ENCODE measurements around the gene NDEL1.

NDEL1 gene

GRCh38 chr17:8418471-8418870, 17.2 kb upstream of the NDEL1 start:
- DNase-seq = no peak

DNA sequence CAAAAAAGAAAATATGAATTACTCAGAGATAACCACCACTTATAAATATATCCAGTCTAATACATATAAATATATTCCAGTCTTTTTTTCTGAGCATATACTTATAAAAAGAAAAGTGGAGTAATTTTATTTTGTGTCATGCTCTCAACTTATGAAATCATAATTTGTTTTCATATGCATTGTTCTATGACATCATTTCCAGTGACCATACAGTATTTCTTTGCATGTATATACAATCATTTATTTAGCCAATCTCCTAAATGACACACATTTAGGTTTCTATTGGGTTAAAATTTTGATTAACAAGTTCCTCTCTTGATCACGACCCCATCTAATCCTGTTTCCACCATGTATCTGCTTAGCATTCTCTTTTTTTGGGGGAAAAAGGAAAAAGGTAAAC, 16.4 kb upstream of the NDEL1 start:
- DNase-seq = no peak

- no peak for DNase-seq
Observed at GRCh38 chr17:8420041-8420934, 15.4 kb upstream of the NDEL1 start.

DNA sequence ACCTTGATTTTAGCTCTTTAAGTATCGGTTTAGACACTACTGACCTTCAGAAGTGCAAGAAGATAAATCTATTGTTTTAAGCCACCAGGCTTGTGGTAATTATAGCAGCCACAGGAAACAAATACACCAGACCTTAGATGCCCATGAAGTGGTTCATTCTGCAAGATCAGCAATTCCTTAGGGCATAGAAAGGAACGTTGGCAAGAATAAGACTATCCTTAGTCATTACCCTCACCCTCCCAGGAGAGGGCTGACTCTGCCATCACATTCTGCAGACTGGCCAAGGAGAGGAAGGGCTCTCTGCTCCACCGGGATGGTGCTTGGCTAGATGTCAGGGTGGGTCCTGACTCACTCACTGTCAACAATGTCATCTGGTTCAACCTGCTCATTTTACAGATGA, 14.1 kb upstream of the NDEL1 start:
- DNase-seq = no peak

GRCh38 chr17:8426094-8426720, 9.5 kb upstream of the NDEL1 start:
- no peak for DNase-seq

DNA sequence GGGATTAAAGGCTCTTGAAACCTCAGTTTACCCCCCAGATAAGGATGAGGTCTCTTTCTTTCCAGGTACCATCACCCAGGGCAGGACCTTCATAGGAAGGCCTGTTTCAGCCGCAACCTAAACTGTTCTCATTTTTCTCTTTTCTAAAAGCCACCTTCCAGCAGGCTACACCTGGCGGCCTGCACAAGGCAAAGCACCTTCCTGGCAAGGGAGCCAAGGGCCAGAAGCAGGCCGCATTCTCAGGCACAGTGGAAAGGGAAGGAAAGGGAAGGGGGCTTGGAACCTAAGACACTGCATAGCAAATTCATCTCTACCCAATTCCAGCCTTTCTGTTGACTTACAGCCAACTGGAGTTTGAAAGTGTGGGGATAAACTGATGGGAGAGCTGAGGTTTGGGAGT, 8.9 kb upstream of the NDEL1 start:
- no peak for DNase-seq

DNA sequence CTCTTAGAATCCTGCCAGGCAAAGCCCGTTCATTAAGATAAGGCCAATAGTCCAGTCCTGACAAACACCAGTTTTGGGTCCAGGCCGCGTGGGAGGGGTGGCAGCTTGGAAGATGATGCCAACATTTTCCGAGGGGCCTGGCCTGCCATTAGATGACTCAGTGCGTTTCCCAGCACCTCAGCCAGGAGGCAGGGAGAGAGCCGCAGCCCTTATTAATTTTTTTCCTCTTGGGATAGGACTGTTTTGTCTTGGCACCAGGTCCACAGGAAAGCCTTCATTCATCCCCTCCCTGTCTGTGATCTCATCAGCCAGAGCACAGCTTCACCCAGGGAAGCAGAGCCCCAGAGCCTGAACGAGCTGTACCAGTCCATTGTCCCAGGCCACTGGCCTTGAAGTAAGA, 4.7 kb upstream of the NDEL1 start:
- DNase-seq = no peak

DNA sequence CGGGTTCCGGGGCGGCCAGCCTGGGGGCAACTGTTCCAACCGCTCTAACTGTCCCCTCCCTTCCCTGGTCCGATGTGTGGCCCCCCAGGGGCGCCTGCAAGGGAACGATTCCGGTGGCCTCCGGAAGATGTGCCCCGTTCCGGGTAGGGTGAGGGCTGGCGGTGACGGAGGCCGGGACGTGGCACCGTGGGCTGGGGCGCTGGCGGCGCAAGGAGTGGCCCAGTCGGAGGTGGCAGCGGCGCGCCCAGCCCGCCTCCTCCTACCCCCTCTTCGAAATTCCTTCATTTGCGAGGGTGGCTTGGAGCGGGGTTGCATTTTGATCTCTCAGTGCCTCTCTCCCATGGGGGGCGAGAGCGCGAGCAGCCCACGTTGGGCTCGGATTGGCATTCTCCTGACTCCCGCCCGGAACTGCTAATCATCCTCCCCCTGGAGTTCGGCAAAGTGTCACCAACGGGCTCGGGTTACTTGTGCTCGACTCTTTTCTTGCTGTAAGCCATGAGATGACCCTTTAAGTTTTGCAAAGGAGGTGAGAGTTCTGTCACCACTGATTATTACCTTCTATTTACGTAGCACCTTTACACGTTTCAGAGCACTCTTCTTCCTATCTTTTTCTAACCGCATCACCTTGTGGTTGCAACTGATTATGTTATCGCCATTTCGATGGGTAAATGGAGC, 622 bp downstream of the NDEL1 start:
- DNase-seq = peak; percentile 50 to 58

- no peak for DNase-seq
Observed at GRCh38 chr17:8436844-8437171, 1.1 kb downstream of the NDEL1 start.

- no peak for DNase-seq
Observed at GRCh38 chr17:8438441-8438840, 2.8 kb downstream of the NDEL1 start.

- DNase-seq = no peak
Observed at GRCh38 chr17:8439681-8440080, 4.0 kb downstream of the NDEL1 start.

GRCh38 chr17:8441690-8442089, 6.0 kb downstream of the NDEL1 start:
- no peak for DNase-seq

DNA sequence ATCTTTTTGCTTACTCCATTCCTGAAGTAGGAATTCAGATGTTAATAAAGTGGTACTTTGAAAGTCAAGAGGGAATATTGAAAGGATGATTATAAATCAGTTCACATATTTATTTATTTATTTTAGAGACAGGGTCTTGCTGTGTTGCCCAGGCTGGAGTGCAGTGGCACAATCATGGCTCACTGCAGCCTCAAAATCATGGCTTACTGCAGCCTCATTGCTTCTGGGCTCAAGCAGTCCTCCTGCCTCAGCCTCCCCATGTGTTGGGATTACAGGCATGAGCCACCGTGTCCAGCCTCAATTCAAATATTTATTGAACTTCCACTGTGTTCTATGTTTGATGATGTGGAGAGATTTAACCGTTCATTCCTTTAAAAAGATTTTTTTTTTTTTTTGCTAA, 6.6 kb downstream of the NDEL1 start:
- DNase-seq = no peak

DNA sequence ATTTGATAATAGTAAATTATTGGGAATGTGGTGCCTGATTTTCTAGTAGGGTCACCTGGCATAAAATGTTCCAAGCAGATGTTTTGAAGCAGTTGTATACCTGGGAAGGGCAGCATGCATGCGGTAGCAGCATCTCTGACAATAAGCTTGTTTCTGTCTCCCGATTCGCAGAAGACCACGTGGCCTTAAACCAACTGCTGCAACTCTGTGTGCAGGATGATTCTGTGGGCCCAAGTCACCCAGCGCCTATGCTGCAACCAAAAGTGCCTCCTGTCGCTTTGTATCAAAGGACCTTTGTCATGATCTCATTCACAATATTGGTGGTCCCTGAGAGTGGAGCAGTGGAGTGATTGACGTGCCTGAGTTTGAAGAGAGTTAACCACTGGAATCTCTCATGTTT, 8.1 kb downstream of the NDEL1 start:
- no peak for DNase-seq

DNA sequence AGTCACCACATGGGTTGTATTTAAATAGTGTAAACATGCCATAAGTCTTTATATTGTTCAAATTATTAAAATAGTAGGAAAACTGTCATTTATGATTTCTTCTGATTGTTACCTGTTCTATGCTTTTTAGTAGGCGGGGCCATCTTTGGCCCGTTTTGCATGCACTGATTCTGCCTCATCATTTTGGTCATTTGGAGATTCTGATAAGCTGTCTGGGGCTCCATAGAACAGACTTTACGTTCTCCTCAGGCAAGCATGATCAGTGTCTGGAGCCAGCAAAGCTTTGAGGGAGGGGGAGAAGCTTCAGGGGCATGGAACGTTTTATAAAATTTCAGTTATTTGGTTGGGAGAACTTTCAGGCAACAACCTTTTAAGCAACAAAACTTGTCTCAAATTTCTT, 8.8 kb downstream of the NDEL1 start:
- no peak for DNase-seq

DNA sequence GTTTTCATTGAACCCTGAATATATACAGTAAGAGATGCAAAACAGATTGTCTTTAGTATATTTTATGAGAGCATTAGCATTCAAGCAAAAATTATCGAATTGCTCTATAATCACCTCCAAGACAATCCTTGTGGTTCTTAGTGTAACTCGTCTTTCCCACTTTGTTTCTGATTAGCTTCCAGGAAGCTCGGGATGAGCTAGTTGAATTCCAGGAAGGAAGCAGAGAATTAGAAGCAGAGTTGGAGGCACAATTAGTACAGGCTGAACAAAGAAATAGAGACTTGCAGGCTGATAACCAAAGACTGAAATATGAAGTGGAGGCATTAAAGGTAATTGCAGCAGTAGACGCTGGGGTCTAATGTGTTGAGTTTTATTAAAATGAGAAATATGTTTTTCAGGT, 9.9 kb downstream of the NDEL1 start:
- DNase-seq = no peak

- DNase-seq = no peak
Observed at GRCh38 chr17:8447799-8448198, 12.1 kb downstream of the NDEL1 start.

DNA sequence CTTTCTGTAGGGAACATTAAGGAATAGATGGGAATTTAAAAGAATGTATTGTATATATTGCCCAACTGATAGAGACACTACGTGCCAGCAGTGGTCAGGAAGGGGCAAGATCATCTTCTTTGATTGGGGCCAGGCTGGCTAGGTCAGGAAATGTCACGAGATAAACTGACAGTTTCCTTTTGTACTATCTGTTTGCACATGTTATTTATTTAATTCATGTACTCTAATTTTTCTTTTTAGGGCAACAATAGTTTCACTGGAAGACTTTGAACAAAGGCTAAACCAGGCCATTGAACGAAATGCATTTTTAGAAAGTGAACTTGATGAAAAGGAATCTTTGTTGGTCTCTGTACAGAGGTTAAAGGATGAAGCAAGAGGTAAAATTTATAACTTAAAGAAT, 12.6 kb downstream of the NDEL1 start:
- DNase-seq = no peak

GRCh38 chr17:8451933-8452614, 16.4 kb downstream of the NDEL1 start:
- no peak for DNase-seq

GRCh38 chr17:8453326-8453725, 17.6 kb downstream of the NDEL1 start:
- no peak for DNase-seq

DNA sequence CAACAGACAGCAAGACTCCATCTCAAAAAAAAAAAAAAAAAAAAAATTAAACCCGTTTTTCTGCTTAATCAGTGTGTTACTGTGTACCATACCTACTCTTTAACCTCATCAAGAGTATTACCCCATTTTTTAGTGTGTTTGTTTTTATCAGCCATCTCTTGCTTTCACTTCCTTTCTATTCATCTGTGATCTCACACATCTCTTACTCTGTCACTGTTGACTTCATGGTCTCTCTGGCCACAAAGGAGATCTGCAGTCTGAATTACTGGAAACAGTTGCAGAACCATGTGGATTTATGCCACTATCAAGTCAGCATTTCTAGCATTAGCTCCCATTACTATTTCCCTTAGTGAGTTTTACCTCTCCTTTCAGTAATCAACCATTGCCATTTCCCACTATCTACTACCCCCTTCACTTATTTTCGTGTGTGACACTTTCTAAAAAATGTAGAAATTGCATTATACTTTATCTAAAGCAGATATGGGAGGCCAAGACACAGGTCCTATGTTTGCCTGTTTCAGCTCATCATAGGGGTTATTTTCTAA, 20.1 kb downstream of the NDEL1 start:
- DNase-seq = no peak

DNA sequence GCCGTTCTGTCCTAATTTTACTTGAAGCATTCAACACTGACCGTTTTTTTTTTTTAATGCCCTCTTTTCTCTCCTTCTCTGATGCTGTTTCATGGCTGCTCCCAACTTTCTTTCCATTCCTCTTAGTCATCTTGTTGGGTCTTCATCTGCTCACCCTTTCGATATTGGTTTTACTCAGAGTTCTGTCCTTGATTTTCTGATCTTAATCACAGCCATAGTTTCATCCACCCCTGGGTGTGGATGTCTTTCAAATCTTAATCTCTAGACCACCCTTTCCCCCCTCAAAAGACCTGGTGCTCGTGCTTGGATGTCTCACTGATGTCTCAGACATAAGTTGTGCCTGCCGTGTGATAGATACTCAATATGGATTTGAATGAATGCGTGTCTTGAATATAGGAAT, 22.4 kb downstream of the NDEL1 start:
- no peak for DNase-seq

DNA sequence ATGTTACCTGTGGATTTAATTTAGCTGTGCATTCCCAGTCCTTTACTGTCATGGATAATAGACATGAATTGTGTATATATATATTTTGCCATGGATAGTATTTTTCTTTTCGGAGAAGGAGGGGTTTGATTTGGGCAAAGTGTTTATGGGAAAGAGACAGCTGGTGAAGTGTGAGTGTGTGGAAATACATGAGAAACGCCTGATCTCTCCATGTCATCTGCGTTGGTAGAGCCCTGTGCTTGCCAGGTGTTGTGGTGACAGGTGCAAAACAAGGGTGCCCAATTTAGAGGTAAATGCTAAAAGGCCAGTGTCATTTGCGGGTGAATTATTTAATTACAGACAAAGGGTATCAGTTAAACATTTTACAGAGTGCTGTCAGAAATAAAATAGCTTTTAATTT, 23.4 kb downstream of the NDEL1 start:
- DNase-seq = no peak

Data from activated CD4-positive, alpha-beta T cell treated with anti-CD3 and anti-CD28 coated beads for 4 hours (primary cell).